ENCODE results near the gene DDX31. TPM values are rescaled to one million over a fixed set of nuclear protein-coding genes. Genes with fewer than 3 reads are reported as not detected.
A peak's percentile ranks its signal among the peaks of the same experiment; 100 is the strongest.

The DDX31 gene
- total RNA-seq, 1 donor from 2014 or later = 15.8 TPM

DNA sequence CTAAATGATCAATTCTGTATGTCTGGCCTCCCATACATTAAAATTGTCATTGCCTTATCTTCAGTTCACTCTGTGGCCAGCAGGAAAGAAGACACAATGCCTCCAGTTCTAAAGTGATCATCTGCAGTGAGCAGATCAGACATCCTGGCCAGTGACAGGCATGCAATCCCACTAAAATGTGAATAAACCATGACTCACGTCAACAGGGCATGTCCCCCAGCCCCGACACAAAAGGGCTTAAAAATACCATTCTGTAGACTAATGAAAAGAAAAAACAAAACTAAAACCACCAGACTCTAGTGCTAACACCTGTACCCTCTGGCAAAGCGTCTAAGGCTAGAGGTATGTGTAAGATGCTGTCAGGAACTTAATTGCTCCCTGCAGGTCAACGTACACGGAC, 38.5 kb downstream of the DDX31 start:
- H3K27ac Mint-ChIP-seq (ENCODE audit: unreplicated experiment) = no peak overlapping the region
- TF ChIP-seq, protein P1, sequence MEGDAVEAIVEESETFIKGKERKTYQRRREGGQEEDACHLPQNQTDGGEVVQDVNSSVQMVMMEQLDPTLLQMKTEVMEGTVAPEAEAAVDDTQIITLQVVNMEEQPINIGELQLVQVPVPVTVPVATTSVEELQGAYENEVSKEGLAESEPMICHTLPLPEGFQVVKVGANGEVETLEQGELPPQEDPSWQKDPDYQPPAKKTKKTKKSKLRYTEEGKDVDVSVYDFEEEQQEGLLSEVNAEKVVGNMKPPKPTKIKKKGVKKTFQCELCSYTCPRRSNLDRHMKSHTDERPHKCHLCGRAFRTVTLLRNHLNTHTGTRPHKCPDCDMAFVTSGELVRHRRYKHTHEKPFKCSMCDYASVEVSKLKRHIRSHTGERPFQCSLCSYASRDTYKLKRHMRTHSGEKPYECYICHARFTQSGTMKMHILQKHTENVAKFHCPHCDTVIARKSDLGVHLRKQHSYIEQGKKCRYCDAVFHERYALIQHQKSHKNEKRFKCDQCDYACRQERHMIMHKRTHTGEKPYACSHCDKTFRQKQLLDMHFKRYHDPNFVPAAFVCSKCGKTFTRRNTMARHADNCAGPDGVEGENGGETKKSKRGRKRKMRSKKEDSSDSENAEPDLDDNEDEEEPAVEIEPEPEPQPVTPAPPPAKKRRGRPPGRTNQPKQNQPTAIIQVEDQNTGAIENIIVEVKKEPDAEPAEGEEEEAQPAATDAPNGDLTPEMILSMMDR (IDR thresholded peaks at IDR 0.05; ENCODE audit: unreplicated experiment) = no peak
- H3K36me3 Mint-ChIP-seq (ENCODE audit: low read depth, unreplicated experiment) = peaks cover 31% of the 10 kb centered on the region
- H3K4me1 Mint-ChIP-seq (ENCODE audit: unreplicated experiment) = peaks cover 41% of the 10 kb centered on the region
- DNase-seq (ENCODE audit: low spot score) = no peak
- no peaks in the 10 kb centered on the region for H3K9me3 Mint-ChIP-seq (ENCODE audit: unreplicated experiment)
- peaks cover 2% of the 10 kb centered on the region for H3K27me3 Mint-ChIP-seq (ENCODE audit: unreplicated experiment)
- no peak overlapping the region for H3K4me3 Mint-ChIP-seq (ENCODE audit: unreplicated experiment)

DNA sequence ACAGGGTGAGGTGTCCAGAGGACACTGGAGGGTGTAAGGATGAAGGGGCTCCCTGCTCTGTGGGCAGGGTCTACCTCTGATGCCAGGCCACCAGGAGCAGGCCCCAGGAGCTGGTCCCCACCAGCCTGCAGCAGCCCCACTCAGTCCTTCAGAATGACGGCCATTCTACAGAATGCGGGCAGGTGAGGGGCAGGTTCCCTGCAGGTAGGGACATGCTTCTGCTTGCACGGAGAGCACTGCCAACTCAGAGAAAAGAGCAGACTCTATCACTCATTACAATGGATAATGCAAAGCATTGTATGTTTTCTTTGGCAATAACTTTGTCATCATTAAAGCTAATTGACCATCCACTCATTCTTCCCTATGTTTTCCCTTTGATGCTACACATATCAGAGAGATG, 39.0 kb downstream of the DDX31 start:
- no peak overlapping the region for H3K27ac Mint-ChIP-seq (ENCODE audit: unreplicated experiment)
- no peak for DNase-seq (ENCODE audit: low spot score)
- no peak overlapping the region for H3K4me3 Mint-ChIP-seq (ENCODE audit: unreplicated experiment)
- no peaks in the 10 kb centered on the region for H3K9me3 Mint-ChIP-seq (ENCODE audit: unreplicated experiment)
- H3K4me1 Mint-ChIP-seq (ENCODE audit: unreplicated experiment) = peaks cover 46% of the 10 kb centered on the region
- H3K36me3 Mint-ChIP-seq (ENCODE audit: low read depth, unreplicated experiment) = peaks cover 31% of the 10 kb centered on the region
- TF ChIP-seq, protein P1 (IDR thresholded peaks at IDR 0.05; ENCODE audit: unreplicated experiment) = no peak
- peaks cover 2% of the 10 kb centered on the region for H3K27me3 Mint-ChIP-seq (ENCODE audit: unreplicated experiment)

DNA sequence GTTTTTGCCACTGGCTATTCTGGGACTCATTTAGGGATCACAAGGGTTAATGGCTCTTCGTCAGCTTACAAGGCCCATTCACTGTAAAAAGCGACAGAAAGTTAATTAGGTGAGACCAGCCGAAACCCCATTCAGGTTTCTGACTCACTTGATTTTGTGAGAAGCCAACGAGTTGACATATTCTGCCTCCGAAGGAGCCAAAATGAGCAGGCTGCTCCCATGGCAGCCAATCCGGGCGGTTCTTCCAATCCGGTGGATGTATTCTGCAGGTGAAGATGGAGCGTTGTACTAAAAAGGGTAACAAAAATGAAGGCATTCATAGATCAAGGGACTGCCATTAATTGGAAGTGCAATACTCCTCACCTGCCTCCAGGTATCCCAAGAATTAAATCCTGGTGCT, 39.7 kb downstream of the DDX31 start:
- TF ChIP-seq, protein P1 (IDR thresholded peaks at IDR 0.05; ENCODE audit: unreplicated experiment) = no peak
- Mint-ChIP-seq H3K36me3 (ENCODE audit: low read depth, unreplicated experiment) (peaks cover 37% of the 10 kb centered on the region), H3K9me3 (ENCODE audit: unreplicated experiment) (no peaks in the 10 kb centered on the region), H3K27me3 (ENCODE audit: unreplicated experiment) (peaks cover 2% of the 10 kb centered on the region), H3K4me1 (ENCODE audit: unreplicated experiment) (peaks cover 49% of the 10 kb centered on the region), H3K4me3 (ENCODE audit: unreplicated experiment) (no peak overlapping the region), H3K27ac (ENCODE audit: unreplicated experiment) (no peak overlapping the region)
- DNase-seq (ENCODE audit: low spot score) = no peak

DNA sequence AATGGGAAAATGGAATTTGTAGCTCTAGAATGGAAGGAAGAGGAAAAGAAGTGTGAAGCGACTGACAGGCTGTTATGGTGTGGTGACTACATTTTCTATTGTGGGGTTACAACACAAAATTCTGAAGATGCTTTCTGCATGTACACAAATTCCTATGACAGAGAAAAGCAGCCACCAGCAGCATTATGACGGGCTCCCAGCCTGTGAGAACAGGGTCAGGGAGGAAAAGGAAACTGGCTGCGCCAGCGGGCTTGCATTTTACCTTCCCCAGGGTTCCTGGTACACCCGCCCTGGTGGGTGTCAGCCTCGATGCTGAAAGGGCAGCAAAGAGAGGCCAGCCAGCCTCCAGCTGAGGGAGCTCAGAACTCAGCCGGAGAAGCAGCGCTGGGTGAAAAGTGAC, 41.0 kb downstream of the DDX31 start:
- Mint-ChIP-seq H3K36me3 (ENCODE audit: low read depth, unreplicated experiment) (peaks cover 40% of the 10 kb centered on the region), H3K27me3 (ENCODE audit: unreplicated experiment) (peaks cover 2% of the 10 kb centered on the region), H3K9me3 (ENCODE audit: unreplicated experiment) (no peaks in the 10 kb centered on the region), H3K4me1 (ENCODE audit: unreplicated experiment) (peaks cover 41% of the 10 kb centered on the region), H3K4me3 (ENCODE audit: unreplicated experiment) (no peak overlapping the region), H3K27ac (ENCODE audit: unreplicated experiment) (no peak overlapping the region)
- TF ChIP-seq, protein P1 (IDR thresholded peaks at IDR 0.05; ENCODE audit: unreplicated experiment) = no peak
- peak; percentile 15 for DNase-seq (ENCODE audit: low spot score)

DNA sequence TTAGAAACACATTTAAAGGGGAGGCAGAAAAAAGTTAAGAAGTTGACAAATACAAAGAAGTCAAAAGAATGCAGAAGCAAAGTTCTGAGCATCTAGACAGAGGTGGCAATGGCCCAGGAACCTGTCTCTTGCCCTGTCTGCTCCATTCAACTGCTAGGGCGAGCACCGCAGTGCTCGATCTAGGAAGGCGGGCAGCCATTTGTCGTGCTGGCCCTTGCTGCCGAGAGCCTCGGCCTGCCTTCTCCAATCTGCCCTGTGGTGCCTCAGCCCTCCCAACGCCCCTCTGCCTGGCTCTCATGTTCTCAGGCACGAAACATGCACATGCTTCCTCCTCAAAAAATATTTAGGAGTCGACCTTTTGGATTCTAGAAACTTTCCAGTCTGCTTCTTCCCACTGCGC, 42.2 kb downstream of the DDX31 start:
- Mint-ChIP-seq H3K4me1 (ENCODE audit: unreplicated experiment) (peaks cover 37% of the 10 kb centered on the region), H3K9me3 (ENCODE audit: unreplicated experiment) (no peaks in the 10 kb centered on the region), H3K36me3 (ENCODE audit: low read depth, unreplicated experiment) (peaks cover 40% of the 10 kb centered on the region), H3K27me3 (ENCODE audit: unreplicated experiment) (peaks cover 2% of the 10 kb centered on the region), H3K27ac (ENCODE audit: unreplicated experiment) (no peak overlapping the region), H3K4me3 (ENCODE audit: unreplicated experiment) (no peak overlapping the region)
- TF ChIP-seq, protein P1 (IDR thresholded peaks at IDR 0.05; ENCODE audit: unreplicated experiment) = no peak
- DNase-seq (ENCODE audit: low spot score) = no peak

Measured in endothelial cell (in vitro differentiated cells).